LNCaP clone FGC (cell line): ENCODE measurements around the gene SAMD4A.
"Not testable (repeated sequence)": the region's sequence is repeated elsewhere in the genome, so short reads cannot be mapped to it uniquely, and the experiment has no call there.

ENCODE experiments used
- DNase-seq: peaks from one replicate; pipeline ENCODE4 v3.0.0-alpha.2; 2011; ENCODE audit warnings: low read depth
- H3K4me3 ChIP-seq: 2 replicates; pipeline ENCODE4 v1.5.1; 2011; ENCODE audit warnings: mild to moderate bottlenecking, low read depth, low read length, control low read depth
- CTCF ChIP-seq: IDR thresholded peaks from 2 replicates; pipeline ENCODE4 v1.5.1; 2012; ENCODE audit warnings: mild to moderate bottlenecking; ENCODE audit not compliant: control insufficient read depth, insufficient read depth; ENCODE audit errors: extremely low read depth

The SAMD4A gene

DNA sequence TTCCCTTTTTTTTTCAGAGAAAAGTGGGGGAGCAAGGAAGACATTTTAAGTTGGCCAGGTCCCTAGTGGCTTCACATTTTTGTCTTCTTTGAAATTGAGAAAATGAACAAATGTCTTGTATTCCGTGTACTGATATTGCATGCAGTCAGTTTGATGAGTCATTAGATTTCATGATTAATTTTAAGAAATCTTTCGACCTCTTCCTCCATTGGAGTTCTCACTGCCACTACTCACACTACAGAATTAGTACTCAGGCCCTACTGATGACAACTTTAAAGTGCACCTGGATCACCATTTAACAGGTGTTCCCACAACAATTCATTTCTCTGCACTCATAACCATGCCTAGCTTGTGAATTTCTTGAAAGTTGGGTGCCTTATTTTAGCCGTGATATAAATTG lies 50.5 kb downstream of the SAMD4A start:
- no peak overlapping the region for H3K4me3 ChIP-seq
- TF ChIP-seq CTCF: no peak
- DNase-seq: no peak

- H3K4me3 ChIP-seq: no peak overlapping the region
- DNase-seq: no peak
- TF ChIP-seq CTCF: no peak
Measured at GRCh38 chr14:54621686-54622085, 54.8 kb downstream of the SAMD4A start.

DNA sequence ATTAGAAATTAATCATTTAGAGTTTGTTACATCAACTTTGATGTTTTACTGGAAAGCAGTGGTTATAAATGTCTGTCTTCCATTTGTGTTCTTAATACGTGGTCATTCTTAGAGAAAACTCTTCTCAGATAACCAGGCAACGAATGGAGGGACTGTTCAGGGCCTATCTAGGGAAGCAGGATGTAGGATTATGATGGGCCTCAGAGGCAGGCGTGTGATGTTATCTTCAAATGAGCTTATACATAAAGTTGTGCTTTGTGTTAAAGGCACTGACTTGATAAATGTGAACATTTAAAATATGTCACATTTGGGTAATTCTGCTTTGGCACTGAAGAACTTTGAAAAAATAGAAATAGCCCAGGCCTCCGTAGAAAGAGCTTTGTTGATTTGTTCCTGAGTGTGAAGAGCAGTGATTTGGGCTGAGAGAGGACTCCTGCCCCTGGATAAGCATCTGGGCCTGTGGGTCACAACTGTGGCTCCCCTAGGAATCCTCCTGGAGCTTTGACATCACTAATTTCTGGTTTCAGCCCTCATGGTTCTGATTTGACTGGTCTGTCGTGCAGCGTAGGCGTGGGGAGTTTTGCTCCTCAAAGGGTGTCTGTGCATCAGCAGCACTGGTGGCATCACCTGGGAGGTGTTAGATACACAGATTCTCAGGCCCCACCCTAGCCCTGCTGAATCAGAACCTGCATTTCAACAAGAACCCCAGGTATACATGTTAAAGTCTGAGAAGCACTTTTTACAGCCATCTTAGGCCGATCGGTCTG lies 55.4 kb downstream of the SAMD4A start:
- no peak for TF ChIP-seq CTCF
- DNase-seq: no peak
- no peak overlapping the region for H3K4me3 ChIP-seq

DNA sequence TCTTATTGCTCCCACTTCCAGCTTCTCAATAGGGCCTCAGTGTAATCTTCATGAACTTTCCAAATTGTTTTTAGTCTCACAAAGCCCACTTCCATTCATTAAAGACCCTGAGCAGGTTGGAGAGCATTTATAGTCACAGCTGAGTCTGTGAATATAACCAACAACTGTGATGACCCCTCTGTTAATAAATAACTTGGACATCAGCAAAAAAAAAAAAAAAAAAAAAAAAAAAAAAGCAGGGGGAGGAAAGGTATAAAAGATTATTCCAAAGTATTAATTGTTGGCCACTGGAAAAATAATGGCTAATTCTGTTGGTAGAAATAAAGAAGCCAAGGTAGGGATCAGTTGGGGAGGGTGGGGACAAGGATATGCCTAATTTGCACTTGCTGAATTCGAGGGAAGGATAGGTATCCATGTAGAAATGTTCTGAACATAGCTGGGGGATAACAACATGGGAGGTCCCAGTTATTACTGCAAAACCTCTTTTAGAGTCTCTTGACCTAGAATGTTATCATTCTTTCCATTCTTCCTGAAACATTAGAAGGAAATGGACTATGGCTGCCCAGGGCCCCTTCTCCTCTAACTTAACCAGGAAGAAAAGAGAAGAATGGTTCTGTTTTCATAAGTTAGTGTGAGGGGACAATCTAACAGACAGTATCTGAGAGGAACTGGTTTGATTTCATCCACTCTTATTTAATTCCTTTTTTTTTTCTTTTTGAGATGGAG lies 56.5 kb downstream of the SAMD4A start:
- no peak overlapping the region for H3K4me3 ChIP-seq
- DNase-seq: no peak

DNA sequence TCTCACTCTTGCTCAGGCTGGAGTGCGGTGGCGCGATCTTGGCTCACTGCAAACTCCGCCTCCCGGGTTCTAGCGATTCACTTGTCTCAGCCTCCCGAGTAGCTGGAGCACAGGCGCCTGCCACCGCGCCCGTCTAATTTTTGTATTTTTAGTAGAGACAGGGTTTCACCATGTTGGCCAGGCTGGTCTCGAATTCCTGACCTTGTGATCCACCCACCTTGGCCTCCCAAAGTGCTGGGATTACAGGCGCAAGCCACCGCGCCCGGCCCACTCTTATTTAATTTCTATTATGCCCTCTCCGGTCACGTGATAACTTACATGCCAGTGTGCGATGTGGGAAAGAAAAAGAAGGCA lies 57.1 kb downstream of the SAMD4A start:
- H3K4me3 ChIP-seq, DNase-seq: not testable (repeated sequence)

More for the DNA sequence above, 56.5 kb downstream of the SAMD4A start:
- no peak for TF ChIP-seq CTCF

- no peak for TF ChIP-seq CTCF
- no peak for DNase-seq
- H3K4me3 ChIP-seq: no peak overlapping the region
Measured at GRCh38 chr14:54625112-54625511, 58.2 kb downstream of the SAMD4A start.

DNA sequence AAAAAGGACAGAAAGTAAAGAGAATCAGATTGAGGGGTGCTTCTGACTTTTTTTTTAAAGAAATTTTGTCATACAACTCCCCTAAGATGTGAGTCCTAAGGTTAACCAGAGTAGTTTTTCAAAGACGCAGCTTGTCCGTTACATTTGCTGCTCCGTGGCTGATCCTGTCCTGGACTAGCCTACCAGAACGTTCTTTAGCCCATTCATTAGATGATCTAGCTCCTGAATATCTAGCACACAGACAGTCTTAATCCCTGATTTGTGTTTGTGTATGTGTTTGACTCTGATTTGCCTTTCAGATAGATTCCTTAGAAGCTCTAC lies 60.3 kb downstream of the SAMD4A start:
- TF ChIP-seq CTCF: no peak

More for the DNA sequence above, 60.3 kb downstream of the SAMD4A start:
- H3K4me3 ChIP-seq: no peak overlapping the region
- no peak for DNase-seq
